Kidney epithelial cell (primary cell): ENCODE data around the gene IL4R. TPM values are rescaled to one million over a fixed set of nuclear protein-coding genes. Genes with fewer than 3 reads are reported as not detected.
A peak's percentile ranks its signal among the peaks of the same experiment; 100 is the strongest.

ENCODE experiments used
- DNase-seq: peaks from one replicate; pipeline ENCODE4 v3.0.0-alpha.2; 2010; ENCODE audit warnings: low read depth
- H3K27me3 ChIP-seq: 2 replicates; pipeline ENCODE4 v1.6.0; 2011; ENCODE audit warnings: low read length; ENCODE audit not compliant: control insufficient read depth, insufficient read depth
- H3K36me3 ChIP-seq: 2 replicates; pipeline ENCODE4 v1.5.1; 2011; ENCODE audit warnings: low read length; ENCODE audit not compliant: control insufficient read depth, insufficient read depth
- H3K4me3 ChIP-seq: 2 replicates; pipeline ENCODE4 v1.5.1; 2011; ENCODE audit warnings: low read depth, mild to moderate bottlenecking, control low read depth, low read length
- total RNA-seq: library from RNA; depleted of rRNA; stranded (reverse); fragments of >200 nt; gene quantifications from 2 replicates; pipeline ENCODE4 v1.2.3, GENCODE V29; 2015
- TF ChIP-seq, protein P1 (sequence below): IDR thresholded peaks from 2 replicates; pipeline ENCODE4 v1.5.1; 2011; ENCODE audit warnings: mild to moderate bottlenecking, moderate library complexity, low read length, control low read depth, inconsistent platforms; ENCODE audit not compliant: insufficient read depth, poor library complexity, severe bottlenecking

Gene IL4R
- total RNA-seq, 1 donor from 2014 or later, result 52.1 TPM

- Histone ChIP-seq H3K27me3 (no peaks in the 10 kb centered on the region), H3K4me3 (no peak overlapping the region), H3K36me3 (no peaks in the 10 kb centered on the region)
- TF ChIP-seq, protein P1, sequence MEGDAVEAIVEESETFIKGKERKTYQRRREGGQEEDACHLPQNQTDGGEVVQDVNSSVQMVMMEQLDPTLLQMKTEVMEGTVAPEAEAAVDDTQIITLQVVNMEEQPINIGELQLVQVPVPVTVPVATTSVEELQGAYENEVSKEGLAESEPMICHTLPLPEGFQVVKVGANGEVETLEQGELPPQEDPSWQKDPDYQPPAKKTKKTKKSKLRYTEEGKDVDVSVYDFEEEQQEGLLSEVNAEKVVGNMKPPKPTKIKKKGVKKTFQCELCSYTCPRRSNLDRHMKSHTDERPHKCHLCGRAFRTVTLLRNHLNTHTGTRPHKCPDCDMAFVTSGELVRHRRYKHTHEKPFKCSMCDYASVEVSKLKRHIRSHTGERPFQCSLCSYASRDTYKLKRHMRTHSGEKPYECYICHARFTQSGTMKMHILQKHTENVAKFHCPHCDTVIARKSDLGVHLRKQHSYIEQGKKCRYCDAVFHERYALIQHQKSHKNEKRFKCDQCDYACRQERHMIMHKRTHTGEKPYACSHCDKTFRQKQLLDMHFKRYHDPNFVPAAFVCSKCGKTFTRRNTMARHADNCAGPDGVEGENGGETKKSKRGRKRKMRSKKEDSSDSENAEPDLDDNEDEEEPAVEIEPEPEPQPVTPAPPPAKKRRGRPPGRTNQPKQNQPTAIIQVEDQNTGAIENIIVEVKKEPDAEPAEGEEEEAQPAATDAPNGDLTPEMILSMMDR, result no peak
- DNase-seq, result no peak
These were observed 53.1 kb downstream of the IL4R start for GRCh38 chr16:27366687-27367460.

GRCh38 chr16:27367461-27368357 lies 53.9 kb downstream of the IL4R start:
- no peaks in the 10 kb centered on the region for H3K27me3 ChIP-seq
- H3K36me3 ChIP-seq, result no peaks in the 10 kb centered on the region
- H3K4me3 ChIP-seq, result no peak overlapping the region
- TF ChIP-seq, protein P1, result peak; percentile 88
- no peak for DNase-seq

DNA sequence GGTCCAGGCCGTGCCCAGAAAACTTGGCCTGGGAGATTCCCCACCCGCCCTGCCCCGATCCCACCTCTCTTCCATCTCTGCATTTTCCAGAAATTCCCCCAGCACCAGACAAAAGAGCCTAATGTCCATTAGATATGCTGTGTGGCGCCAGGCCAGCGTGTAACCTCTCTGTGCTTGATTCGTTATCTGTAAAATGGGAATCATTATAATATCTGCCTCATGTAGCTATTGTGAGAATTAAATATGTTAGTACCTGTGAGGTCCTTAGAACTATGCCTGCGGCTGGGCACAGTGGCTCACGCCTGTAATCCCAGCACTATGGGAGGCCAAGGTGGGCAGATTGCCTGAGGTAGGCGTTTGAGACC lies 54.6 kb downstream of the IL4R start:
- TF ChIP-seq, protein P1, result no peak
- H3K27me3 ChIP-seq, result no peaks in the 10 kb centered on the region
- H3K4me3 ChIP-seq, result no peak overlapping the region
- no peaks in the 10 kb centered on the region for H3K36me3 ChIP-seq
- no peak for DNase-seq

- Histone ChIP-seq H3K4me3 (no peak overlapping the region), H3K36me3 (no peaks in the 10 kb centered on the region), H3K27me3 (no peaks in the 10 kb centered on the region)
- TF ChIP-seq, protein P1, result no peak
- no peak for DNase-seq
These were observed 56.0 kb downstream of the IL4R start for GRCh38 chr16:27369806-27370205.

GRCh38 chr16:27370318-27370717 lies 56.5 kb downstream of the IL4R start:
- no peaks in the 10 kb centered on the region for H3K36me3 ChIP-seq

More at GRCh38 chr16:27370318-27370717, 56.5 kb downstream of the IL4R start:
- Histone ChIP-seq H3K4me3 (no peak overlapping the region), H3K27me3 (no peaks in the 10 kb centered on the region)
- DNase-seq, result no peak
- TF ChIP-seq, protein P1, result no peak
